ENCODE data around the gene LRFN5. TPM values are rescaled to one million over a fixed set of nuclear protein-coding genes. Genes with fewer than 3 reads are reported as not detected.

Gene LRFN5
- polyA plus RNA-seq, 1 of the 3 experiments (the other 2 are of a cell fraction): not detected

GRCh38 chr14:41642367-41642766 is 35.7 kb downstream of the LRFN5 start:
- ChIA-PET CTCF (no interaction called here), POLR2A (no interaction called here)
- Histone ChIP-seq H3K4me3 (ENCODE audit: low read depth in 2 of 2, low read length in 1 of 2) (no peak overlapping the region), H2AFZ (ENCODE audit: low read depth) (no peak overlapping the region), H3K9me3 (no peaks in the 10 kb centered on the region), H4K20me1 (ENCODE audit: insufficient read depth) (no peaks in the 10 kb centered on the region), H3K4me2 (no peak overlapping the region), H3K36me3 (replicated peaks in 1 of 2; ENCODE audit: control insufficient read depth in 1 of 2, insufficient read depth in 2 of 2, low read length in 1 of 2) (no peaks in the 10 kb centered on the region), H3K9ac (no peak overlapping the region), H3K4me1 (ENCODE audit: control insufficient read depth in 1 of 2, insufficient read depth in 2 of 2, low read depth in 1 of 2, low read length in 1 of 2) (no peaks in the 10 kb centered on the region; a peak in 1 of 4 replicates), H3K9me2 (no peaks in the 10 kb centered on the region), H3F3A (replicated peaks; ENCODE audit: insufficient read depth) (no peaks in the 10 kb centered on the region), H3K27me3 (ENCODE audit: insufficient read depth) (no peaks in the 10 kb centered on the region), H3K79me2 (ENCODE audit: insufficient read depth) (no peaks in the 10 kb centered on the region), H3K27ac (ENCODE audit: low read depth in 2 of 2, low read length in 1 of 2) (no peak overlapping the region)
- no peak for DNase-seq
- 0% methylated on average over 1 of the region's 1 CpG for WGBS (ENCODE audit: low lambda C conversion rate)
- TF ChIP-seq USF2 (IDR thresholded peaks at IDR 0.05; ENCODE audit: borderline replicate concordance, low read depth, low read length) (no peak), CTCF (IDR thresholded peaks at IDR 0.05) (no peak), CHD2 (IDR thresholded peaks at IDR 0.05; ENCODE audit: low read length, partially characterized antibody) (no peak), RCOR1 (IDR thresholded peaks at IDR 0.05; ENCODE audit: low read length) (no peak), EZH2phosphoT487 (IDR thresholded peaks at IDR 0.05; ENCODE audit: borderline replicate concordance, low read depth) (no peak), MXI1 (IDR thresholded peaks at IDR 0.05; ENCODE audit: low read depth, low read length) (no peak), RAD21 (IDR thresholded peaks at IDR 0.05; ENCODE audit: low read length) (no peak), TEAD4 (IDR thresholded peaks at IDR 0.05; ENCODE audit: borderline replicate concordance, insufficient read depth) (no peak), PBX3 (IDR thresholded peaks at IDR 0.05) (no peak), TCF12 (IDR thresholded peaks at IDR 0.05) (no peak), MAX (IDR thresholded peaks at IDR 0.05; ENCODE audit: low read depth) (no peak), JUND (IDR thresholded peaks at IDR 0.05) (no peak), SIN3A (IDR thresholded peaks at IDR 0.05; ENCODE audit: borderline replicate concordance, low read depth, low read length) (no peak), IRF3 (IDR thresholded peaks at IDR 0.05; ENCODE audit: low read depth, low read length) (no peak), MEF2A (IDR thresholded peaks at IDR 0.05; ENCODE audit: borderline replicate concordance, low read depth) (no peak), USF1 (IDR thresholded peaks at IDR 0.05; ENCODE audit: borderline replicate concordance, low read depth) (no peak), TAF1 (IDR thresholded peaks at IDR 0.05; ENCODE audit: borderline replicate concordance, low read depth, low read length) (no peak)

All from SK-N-SH (cell line).